A549 (cell line): Measurements from ENCODE around the gene ARMC9.

Experiments
- BHLHE40 ChIP-seq: IDR thresholded peaks from 2 replicates; pipeline ENCODE4 v1.6.1; 2012; ENCODE audit warnings: low read depth, low read length, inconsistent platforms
- CEBPB ChIP-seq, 2 experiments: fragments of >200 bp in 1 of 2; sonication (Bioruptor Twin) in 1 of 2; formaldehyde crosslinking in 1 of 2; IDR thresholded peaks; 2 replicates each; pipeline ENCODE4 v1.6.1; 2012 to 2016
- CHD2 ChIP-seq: fragments of 150-350 bp; IDR thresholded peaks from 2 replicates; pipeline ENCODE4 v1.6.1; 2014; ENCODE audit warnings: low read length; ENCODE audit not compliant: partially characterized antibody
- EP300 ChIP-seq, 2 experiments: fragments of >200 bp; sonication (Bioruptor Twin); formaldehyde crosslinking; IDR thresholded peaks; 2 replicates in 1 of 2; 3 replicates in 1 of 2; pipeline ENCODE4 v1.6.1; 2016 to 2017
- JUN ChIP-seq, 2 experiments: fragments of >200 bp; sonication (Bioruptor Twin); formaldehyde crosslinking; IDR thresholded peaks; 2 replicates in 1 of 2; 3 replicates in 1 of 2; pipeline ENCODE4 v1.6.1; 2016 to 2017
- KDM5A ChIP-seq: fragments of 200-600 bp; sonication (generic); IDR thresholded peaks from 2 replicates; pipeline ENCODE4 v1.6.1; 2016; ENCODE audit warnings: antibody characterized with exemption, mild to moderate bottlenecking
- MAX ChIP-seq: IDR thresholded peaks from 2 replicates; pipeline ENCODE4 v1.6.1; 2012
- MYC ChIP-seq: IDR thresholded peaks from 2 replicates; pipeline ENCODE4 v1.6.1; 2012; ENCODE audit warnings: mild to moderate bottlenecking, inconsistent platforms, low read length, improper control_type of control experiment, borderline replicate concordance
- RAD21 ChIP-seq, 2 experiments: fragments of >200 bp in 1 of 2; sonication (Bioruptor Twin) in 1 of 2; formaldehyde crosslinking in 1 of 2; IDR thresholded peaks in 1 of 2; conservative IDR thresholded peaks in 1 of 2; 2 replicates in 1 of 2; 3 replicates in 1 of 2; pipeline ENCODE4 v1.6.1; 2012 to 2018; ENCODE audit warnings: inconsistent platforms in 1 of 2
- RARB ChIP-seq: fragments of 250-450 bp; sonication (Bioruptor Pico); IDR thresholded peaks from 2 replicates; pipeline ENCODE4 v1.8.0; 2021; ENCODE audit warnings: mild to moderate bottlenecking, moderate library complexity
- REST ChIP-seq: fragments of 200-600 bp; sonication (generic); IDR thresholded peaks from 2 replicates; pipeline ENCODE4 v1.6.1; 2016; ENCODE audit warnings: antibody characterized with exemption, mild to moderate bottlenecking, moderate library complexity
- RNF2 ChIP-seq: fragments of 200-600 bp; sonication (generic); IDR thresholded peaks from 2 replicates; pipeline ENCODE4 v1.6.1; 2016; ENCODE audit warnings: low read depth, mild to moderate bottlenecking, antibody characterized with exemption, moderate library complexity, borderline replicate concordance
- TF ChIP-seq, protein P1 (sequence below): fragments of >200 bp; sonication (Bioruptor Twin); formaldehyde crosslinking; IDR thresholded peaks from 3 replicates; pipeline ENCODE4 v1.5.1; 2016
- TF ChIP-seq, protein P2 (sequence below): IDR thresholded peaks from 2 replicates; pipeline ENCODE4 v1.6.1; 2012

DNA sequence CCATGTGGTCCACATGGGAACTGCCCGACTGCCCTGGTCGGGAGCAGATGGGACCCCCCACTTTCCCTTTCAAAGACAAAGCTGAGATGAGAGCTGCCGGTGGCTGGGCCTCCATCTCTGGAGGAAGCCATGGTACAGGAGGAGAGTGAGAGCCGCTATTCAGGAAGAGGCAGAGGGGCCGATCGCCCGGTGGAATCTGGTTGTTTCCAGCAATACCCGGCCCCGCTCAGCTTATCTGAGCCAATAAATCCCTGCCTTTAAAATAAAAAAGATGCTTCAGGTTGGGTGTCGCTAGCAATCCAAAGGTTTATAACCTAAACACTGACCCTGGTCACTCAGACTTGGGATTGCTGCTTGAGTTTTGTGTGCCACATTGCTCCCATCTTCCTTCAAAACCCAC, 181.9 kb downstream of the ARMC9 start:
- TF ChIP-seq, protein P1, sequence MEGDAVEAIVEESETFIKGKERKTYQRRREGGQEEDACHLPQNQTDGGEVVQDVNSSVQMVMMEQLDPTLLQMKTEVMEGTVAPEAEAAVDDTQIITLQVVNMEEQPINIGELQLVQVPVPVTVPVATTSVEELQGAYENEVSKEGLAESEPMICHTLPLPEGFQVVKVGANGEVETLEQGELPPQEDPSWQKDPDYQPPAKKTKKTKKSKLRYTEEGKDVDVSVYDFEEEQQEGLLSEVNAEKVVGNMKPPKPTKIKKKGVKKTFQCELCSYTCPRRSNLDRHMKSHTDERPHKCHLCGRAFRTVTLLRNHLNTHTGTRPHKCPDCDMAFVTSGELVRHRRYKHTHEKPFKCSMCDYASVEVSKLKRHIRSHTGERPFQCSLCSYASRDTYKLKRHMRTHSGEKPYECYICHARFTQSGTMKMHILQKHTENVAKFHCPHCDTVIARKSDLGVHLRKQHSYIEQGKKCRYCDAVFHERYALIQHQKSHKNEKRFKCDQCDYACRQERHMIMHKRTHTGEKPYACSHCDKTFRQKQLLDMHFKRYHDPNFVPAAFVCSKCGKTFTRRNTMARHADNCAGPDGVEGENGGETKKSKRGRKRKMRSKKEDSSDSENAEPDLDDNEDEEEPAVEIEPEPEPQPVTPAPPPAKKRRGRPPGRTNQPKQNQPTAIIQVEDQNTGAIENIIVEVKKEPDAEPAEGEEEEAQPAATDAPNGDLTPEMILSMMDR: no peak
- TF ChIP-seq MYC: no peak
- no peak for TF ChIP-seq EP300 (IDR thresholded peaks at IDR 0.05)
- TF ChIP-seq, protein P2, sequence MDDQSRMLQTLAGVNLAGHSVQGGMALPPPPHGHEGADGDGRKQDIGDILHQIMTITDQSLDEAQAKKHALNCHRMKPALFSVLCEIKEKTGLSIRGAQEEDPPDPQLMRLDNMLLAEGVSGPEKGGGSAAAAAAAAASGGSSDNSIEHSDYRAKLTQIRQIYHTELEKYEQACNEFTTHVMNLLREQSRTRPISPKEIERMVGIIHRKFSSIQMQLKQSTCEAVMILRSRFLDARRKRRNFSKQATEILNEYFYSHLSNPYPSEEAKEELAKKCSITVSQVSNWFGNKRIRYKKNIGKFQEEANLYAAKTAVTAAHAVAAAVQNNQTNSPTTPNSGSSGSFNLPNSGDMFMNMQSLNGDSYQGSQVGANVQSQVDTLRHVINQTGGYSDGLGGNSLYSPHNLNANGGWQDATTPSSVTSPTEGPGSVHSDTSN: no peak
- TF ChIP-seq CHD2: no peak
- TF ChIP-seq RAD21 (conservative IDR thresholded peaks at IDR 0.05 in 1 of 2, IDR thresholded peaks at IDR 0.05 in 1 of 2): no peak
- no peak for TF ChIP-seq KDM5A
- no peak for TF ChIP-seq REST
- TF ChIP-seq MAX: no peak
- no peak for TF ChIP-seq CEBPB (IDR thresholded peaks at IDR 0.05)
- TF ChIP-seq RNF2: no peak
- no peak for TF ChIP-seq BHLHE40
- TF ChIP-seq RARB (CRISPR knock-in tag): no peak
- TF ChIP-seq JUN (IDR thresholded peaks at IDR 0.05): no peak
